Stimulated activated CD4-positive, alpha-beta T cell treated with anti-CD3 and anti-CD28 coated beads, Interleukin-2, amount 100 ng/mL, for 4 hours (primary cell): ENCODE measurements around the gene KCNT1.

Experiments
- DNase-seq: peaks from one replicate; pipeline ENCODE4 v3.0.0-alpha.2; 2020; ENCODE audit warnings: low read depth

Gene KCNT1

GRCh38 chr9:135746565-135746964 is 44.6 kb downstream of the KCNT1 start:
- no peak for DNase-seq

GRCh38 chr9:135747311-135747710 is 45.3 kb downstream of the KCNT1 start:
- DNase-seq, result no peak

- DNase-seq, result no peak
Measured at GRCh38 chr9:135748676-135749075, 46.7 kb downstream of the KCNT1 start.

- DNase-seq, result no peak
Measured at GRCh38 chr9:135749171-135750045, 47.4 kb downstream of the KCNT1 start.

GRCh38 chr9:135750786-135751185 is 48.8 kb downstream of the KCNT1 start:
- no peak for DNase-seq

GRCh38 chr9:135751501-135751900 is 49.5 kb downstream of the KCNT1 start:
- no peak for DNase-seq

- no peak for DNase-seq
Measured at GRCh38 chr9:135752281-135753204, 50.6 kb downstream of the KCNT1 start.

GRCh38 chr9:135753391-135754105 is 51.6 kb downstream of the KCNT1 start:
- DNase-seq, result no peak

GRCh38 chr9:135756576-135756975 is 54.6 kb downstream of the KCNT1 start:
- DNase-seq, result no peak

- DNase-seq, result no peak
Measured at GRCh38 chr9:135757356-135757755, 55.4 kb downstream of the KCNT1 start.

GRCh38 chr9:135758056-135758455 is 56.1 kb downstream of the KCNT1 start:
- DNase-seq, result no peak

- no peak for DNase-seq
Measured at GRCh38 chr9:135758870-135759269, 56.9 kb downstream of the KCNT1 start.

GRCh38 chr9:135759676-135760300 is 57.8 kb downstream of the KCNT1 start:
- no peak for DNase-seq

GRCh38 chr9:135760465-135760864 is 58.5 kb downstream of the KCNT1 start:
- no peak for DNase-seq

- no peak for DNase-seq
Measured at GRCh38 chr9:135761150-135761844, 59.3 kb downstream of the KCNT1 start.

- DNase-seq, result no peak
Measured at GRCh38 chr9:135761845-135762168, 59.8 kb downstream of the KCNT1 start.

- DNase-seq, result no peak
Measured at GRCh38 chr9:135762921-135763320, 60.9 kb downstream of the KCNT1 start.

- no peak for DNase-seq
Measured at GRCh38 chr9:135763716-135764446, 61.9 kb downstream of the KCNT1 start.

GRCh38 chr9:135764731-135765130 is 62.7 kb downstream of the KCNT1 start:
- DNase-seq, result no peak

GRCh38 chr9:135765416-135765815 is 63.4 kb downstream of the KCNT1 start:
- no peak for DNase-seq

GRCh38 chr9:135766251-135766650 is 64.3 kb downstream of the KCNT1 start:
- no peak for DNase-seq
